Upper lobe of right lung (tissue), 1 donor: Measurements from ENCODE around the gene HOXA2. TPM values are rescaled to one million over a fixed set of nuclear protein-coding genes. Genes with fewer than 3 reads are reported as not detected.
A peak's percentile ranks its signal among the peaks of the same experiment; 100 is the strongest.

Source experiments
- ATAC-seq: fragments of 200-7000 bp; cut with Tn5 transposase; one replicate; pipeline ENCODE4 v1.9.1; 2020; ENCODE audit warnings: mild to moderate bottlenecking, moderate library complexity
- DNase-seq: peaks from one replicate; pipeline ENCODE4 v3.0.0-alpha.2; 2020
- H3K27ac ChIP-seq: fragments of 200-600 bp; one replicate; pipeline ENCODE4 v1.8.0; 2022
- H3K27me3 ChIP-seq: fragments of 200-600 bp; one replicate; pipeline ENCODE4 v1.8.0; 2022; ENCODE audit warnings: mild to moderate bottlenecking
- H3K36me3 ChIP-seq: fragments of 200-600 bp; one replicate; pipeline ENCODE4 v1.8.0; 2022
- H3K4me1 ChIP-seq: fragments of 200-600 bp; one replicate; pipeline ENCODE4 v1.8.0; 2022
- H3K4me3 ChIP-seq: fragments of 200-600 bp; one replicate; pipeline ENCODE4 v1.8.0; 2022; ENCODE audit warnings: mild to moderate bottlenecking
- H3K9me3 ChIP-seq: fragments of 200-600 bp; one replicate; pipeline ENCODE4 v1.8.0; 2022
- intact Hi-C: fragments of 100-400 bp; cut with DNase I; formaldehyde crosslinking; loops from one replicate; pipeline ENCODE4 v1.11.0; 2022
- total RNA-seq: library from RNA; stranded (reverse); fragmentation: NEBNext Ultra II Directional; extraction: Animal tissue kit (Norgen Biotek cat#: 25700); gene quantifications from one replicate; pipeline ENCODE4 v1.2.1, GENCODE V29; 2021
- TF ChIP-seq, protein P1 (sequence below): fragments of 200-600 bp; IDR thresholded peaks from one replicate; pipeline ENCODE4 v1.8.0; 2022; ENCODE audit warnings: antibody characterized with exemption
- donor health status: DM: no; HTN: yes; CAD: no; lungs with severe emphysema.

Gene HOXA2
- total RNA-seq, 1 donor from 2014 or later: 2.1 TPM

- intact Hi-C loops: no loop called here
- no peak overlapping the region for H3K4me3 ChIP-seq
- TF ChIP-seq, protein P1, sequence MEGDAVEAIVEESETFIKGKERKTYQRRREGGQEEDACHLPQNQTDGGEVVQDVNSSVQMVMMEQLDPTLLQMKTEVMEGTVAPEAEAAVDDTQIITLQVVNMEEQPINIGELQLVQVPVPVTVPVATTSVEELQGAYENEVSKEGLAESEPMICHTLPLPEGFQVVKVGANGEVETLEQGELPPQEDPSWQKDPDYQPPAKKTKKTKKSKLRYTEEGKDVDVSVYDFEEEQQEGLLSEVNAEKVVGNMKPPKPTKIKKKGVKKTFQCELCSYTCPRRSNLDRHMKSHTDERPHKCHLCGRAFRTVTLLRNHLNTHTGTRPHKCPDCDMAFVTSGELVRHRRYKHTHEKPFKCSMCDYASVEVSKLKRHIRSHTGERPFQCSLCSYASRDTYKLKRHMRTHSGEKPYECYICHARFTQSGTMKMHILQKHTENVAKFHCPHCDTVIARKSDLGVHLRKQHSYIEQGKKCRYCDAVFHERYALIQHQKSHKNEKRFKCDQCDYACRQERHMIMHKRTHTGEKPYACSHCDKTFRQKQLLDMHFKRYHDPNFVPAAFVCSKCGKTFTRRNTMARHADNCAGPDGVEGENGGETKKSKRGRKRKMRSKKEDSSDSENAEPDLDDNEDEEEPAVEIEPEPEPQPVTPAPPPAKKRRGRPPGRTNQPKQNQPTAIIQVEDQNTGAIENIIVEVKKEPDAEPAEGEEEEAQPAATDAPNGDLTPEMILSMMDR: no peak
- ATAC-seq (no peak), DNase-seq (no peak)
- peaks cover 5% of the 10 kb centered on the region for H3K27me3 ChIP-seq
- H3K27ac ChIP-seq: peak overlapping the region; percentile 79
- peaks cover 34% of the 10 kb centered on the region for H3K4me1 ChIP-seq
- H3K36me3 ChIP-seq: no peaks in the 10 kb centered on the region
- H3K9me3 ChIP-seq: no peaks in the 10 kb centered on the region
These were observed 25.6 kb upstream of the HOXA2 start for GRCh38 chr7:27128034-27128433.

DNA sequence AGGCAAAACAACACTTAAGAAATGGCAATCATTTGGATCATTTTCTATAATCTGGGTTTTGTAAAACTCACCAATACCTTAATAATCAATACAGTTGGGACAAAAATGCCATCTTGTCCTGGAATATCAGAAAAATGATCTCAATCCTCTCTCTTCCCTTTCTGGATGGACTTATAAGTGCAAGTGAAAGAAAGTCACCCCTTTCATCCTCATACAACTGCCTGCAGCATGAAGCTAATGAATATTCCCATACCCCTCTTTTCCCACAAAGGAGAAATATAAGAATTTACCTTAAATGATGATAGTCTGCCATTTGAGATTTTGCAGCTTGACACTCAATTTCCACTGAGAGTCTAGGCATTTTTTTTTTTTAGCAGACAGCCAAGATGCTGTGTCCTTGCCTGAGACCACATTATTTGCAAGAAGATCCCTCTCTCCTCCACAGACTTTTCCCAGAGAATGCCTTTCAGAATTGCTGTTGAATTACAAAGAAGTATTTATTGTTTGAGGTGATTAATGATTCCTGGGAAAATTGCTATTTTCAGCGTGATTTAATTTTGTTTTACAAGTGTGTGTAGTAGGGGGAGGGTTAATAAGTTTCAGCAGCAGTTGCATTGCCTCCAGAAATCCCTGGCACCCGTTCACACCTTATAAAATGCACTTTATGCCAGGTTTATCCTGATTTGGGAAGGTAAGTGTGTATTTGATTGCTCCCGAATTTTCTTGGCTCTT, 24.3 kb upstream of the HOXA2 start:
- H3K4me3 ChIP-seq: no peak overlapping the region
- DNase-seq: no peak
- no peaks in the 10 kb centered on the region for H3K9me3 ChIP-seq
- peaks cover 28% of the 10 kb centered on the region for H3K4me1 ChIP-seq
- ATAC-seq: no peak
- TF ChIP-seq, protein P1: no peak
- H3K27me3 ChIP-seq: peaks cover 5% of the 10 kb centered on the region
- no peaks in the 10 kb centered on the region for H3K36me3 ChIP-seq
- peak overlapping the region; percentile 89 for H3K27ac ChIP-seq
- intact Hi-C loops: no loop called here

DNA sequence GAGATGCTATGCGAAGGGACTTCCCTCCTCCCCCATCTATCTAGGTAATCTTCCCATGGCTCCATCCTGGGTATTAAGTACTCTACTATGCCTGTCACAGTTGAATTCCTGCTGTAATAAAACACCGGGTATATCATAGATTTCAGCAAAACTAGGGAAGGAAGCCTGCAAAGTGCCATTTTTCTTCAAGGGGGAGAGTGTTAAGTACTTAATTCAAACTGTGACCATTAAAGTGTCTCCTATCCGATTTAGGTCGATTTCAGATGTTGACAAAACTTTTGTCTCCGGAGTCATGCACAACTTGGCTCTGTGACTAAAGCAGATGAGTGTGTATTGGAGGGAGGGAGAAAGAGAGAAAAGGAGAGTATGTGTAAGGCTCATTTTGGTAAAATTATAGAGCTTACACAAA, 23.5 kb upstream of the HOXA2 start:
- peak overlapping the region; percentile 89 for H3K27ac ChIP-seq
- H3K4me3 ChIP-seq: no peak overlapping the region
- ATAC-seq: no peak
- peaks cover 22% of the 10 kb centered on the region for H3K4me1 ChIP-seq
- no peaks in the 10 kb centered on the region for H3K36me3 ChIP-seq
- TF ChIP-seq, protein P1: no peak
- intact Hi-C loops: no loop called here
- no peaks in the 10 kb centered on the region for H3K9me3 ChIP-seq
- no peak for DNase-seq
- peaks cover 5% of the 10 kb centered on the region for H3K27me3 ChIP-seq

DNA sequence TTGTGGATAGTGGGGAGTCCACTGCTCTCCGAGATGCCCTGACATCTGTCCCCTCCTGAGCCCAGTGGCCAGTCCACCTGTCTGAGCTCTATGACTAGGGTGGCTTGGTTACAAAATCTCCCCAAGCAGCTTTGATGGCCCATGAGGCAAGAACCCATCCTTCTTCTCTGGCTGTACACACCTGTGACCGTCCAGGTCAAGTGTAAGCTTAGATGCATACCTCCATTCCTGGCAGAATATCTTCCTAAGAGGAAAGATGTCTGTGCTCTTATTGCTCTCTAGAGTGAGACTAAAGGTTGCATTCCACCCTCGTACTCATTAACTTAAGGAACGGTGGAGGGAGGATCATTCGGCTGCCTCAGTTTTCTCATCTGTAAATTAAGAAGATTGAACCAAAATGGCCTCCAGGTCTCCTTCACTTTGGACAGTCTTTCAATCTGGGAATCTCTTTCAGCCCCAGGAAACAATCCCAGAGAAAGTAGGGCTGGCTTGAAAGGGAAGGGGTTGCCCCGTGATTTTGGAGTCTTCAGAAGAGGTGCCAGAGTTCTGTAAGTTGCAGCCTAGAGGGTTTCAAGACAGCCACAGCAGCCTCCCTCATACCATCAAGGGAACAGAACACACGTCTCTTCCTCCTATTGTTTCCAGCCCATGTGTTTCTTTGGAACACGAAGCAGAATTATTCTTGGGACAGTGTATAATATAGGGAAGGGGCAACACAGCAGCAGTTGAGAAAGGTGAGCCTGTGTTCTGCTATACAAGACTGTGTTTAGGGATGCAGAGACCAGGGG, 22.6 kb upstream of the HOXA2 start:
- intact Hi-C loops: loop anchor here (5.0 kb wide), 1 partner anchor 268 kb away; no protein-coding TSS in a partner anchor
- Histone ChIP-seq H3K27me3 (peaks cover 5% of the 10 kb centered on the region), H3K27ac (peak overlapping the region; percentile 89), H3K36me3 (no peaks in the 10 kb centered on the region), H3K4me3 (peak overlapping the region; percentile 45), H3K4me1 (peaks cover 23% of the 10 kb centered on the region), H3K9me3 (no peaks in the 10 kb centered on the region)
- no peak for ATAC-seq
- TF ChIP-seq, protein P1: no peak
- no peak for DNase-seq

DNA sequence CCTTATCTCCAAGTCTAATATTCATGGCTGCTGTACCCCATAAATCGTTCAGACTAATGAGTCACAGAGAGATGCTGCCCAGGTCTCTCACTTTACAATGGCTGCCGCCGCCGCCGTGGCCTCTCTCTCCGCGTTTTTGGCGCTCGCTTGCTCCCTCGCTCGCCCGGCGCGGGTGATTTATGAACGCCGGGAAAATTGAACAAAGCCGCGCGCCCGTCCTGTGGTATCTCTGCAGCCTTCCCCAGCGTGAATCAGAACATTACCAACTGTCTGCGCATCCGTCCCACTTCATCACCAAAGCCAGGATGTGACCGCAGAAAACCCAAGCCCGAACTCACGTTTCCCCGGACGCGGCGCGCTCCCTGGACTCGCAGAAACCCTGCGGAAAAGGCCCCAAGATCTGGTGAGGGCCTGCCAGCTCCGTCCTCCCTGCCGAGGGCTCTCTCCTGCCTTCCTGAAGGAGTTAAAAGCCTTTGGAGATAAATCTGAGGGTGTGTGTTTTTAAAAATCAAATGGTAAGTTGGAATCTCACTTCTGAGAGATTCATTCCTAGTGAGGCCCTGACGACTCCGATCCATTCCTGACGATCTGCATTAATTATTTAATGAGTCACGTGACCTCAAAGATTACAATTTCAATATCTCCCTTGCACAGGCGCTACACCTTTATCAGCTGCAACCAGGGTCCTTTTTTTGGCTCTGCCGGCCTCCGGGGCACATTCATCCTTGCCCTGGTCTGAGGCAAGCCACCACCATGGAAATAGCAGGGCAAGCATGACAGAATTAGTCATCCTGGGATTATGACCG, 21.8 kb upstream of the HOXA2 start:
- H3K4me3 ChIP-seq: peak overlapping the region; percentile 45
- intact Hi-C loops: loop anchor here (5.0 kb wide), 1 partner anchor 267 kb away; no protein-coding TSS in a partner anchor
- DNase-seq (no peak), ATAC-seq (peak; percentile 6)
- H3K27me3 ChIP-seq: peaks cover 5% of the 10 kb centered on the region
- TF ChIP-seq, protein P1: no peak
- no peaks in the 10 kb centered on the region for H3K36me3 ChIP-seq
- no peaks in the 10 kb centered on the region for H3K9me3 ChIP-seq
- H3K4me1 ChIP-seq: peaks cover 28% of the 10 kb centered on the region
- H3K27ac ChIP-seq: peak overlapping the region; percentile 89
